Measurements from ENCODE around the gene CCDC92B. TPM values are rescaled to one million over a fixed set of nuclear protein-coding genes. Genes with fewer than 3 reads are reported as not detected.

CCDC92B gene
- total and polyA plus RNA-seq, 2 of the 4 experiments (the other 2 are of a cell fraction): not detected

DNA sequence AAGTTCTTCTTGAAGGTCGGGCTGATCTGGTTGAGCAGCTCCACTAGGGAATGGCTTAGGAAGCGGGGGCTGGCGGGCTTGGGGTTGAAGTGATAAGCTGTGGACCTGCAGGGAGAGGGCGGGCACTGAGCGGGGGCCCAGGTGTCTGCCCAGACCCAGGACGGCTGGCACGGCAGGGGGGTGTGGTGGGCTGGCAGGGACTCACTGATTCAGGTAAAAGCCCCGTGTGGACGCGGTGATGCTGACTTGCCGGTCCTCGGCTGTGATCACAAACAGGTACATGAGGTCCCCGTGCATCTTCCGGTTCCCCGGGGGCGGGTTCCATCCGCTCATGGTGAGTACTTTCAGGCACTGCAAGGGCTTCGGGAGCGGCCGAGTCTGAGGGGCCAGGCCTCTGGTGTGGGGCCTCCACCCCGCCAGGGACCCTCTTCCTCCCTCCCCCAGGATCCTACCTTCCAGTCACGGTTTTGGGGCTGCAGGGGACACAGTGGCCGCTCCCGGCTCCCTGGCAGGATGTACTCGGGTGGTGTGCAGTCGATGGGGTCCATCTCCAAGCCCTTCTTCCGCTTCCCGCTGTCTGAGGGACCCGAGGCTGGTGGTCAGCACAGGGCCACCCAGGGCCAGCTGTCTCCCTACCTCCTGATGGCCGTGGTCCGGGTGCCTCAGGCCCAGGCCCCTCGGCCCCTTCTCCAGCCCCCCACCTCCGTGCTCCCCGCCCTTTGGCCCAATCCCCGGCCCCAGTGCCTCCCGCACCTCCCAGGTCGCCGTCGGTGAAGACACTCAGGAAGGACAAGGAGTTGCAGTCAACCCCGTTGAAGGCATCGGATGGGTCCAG is 48.1 kb downstream of the CCDC92B start:
- no peak overlapping the region for H2BK5ac ChIP-seq (ENCODE audit: low read depth, low read length, poor library complexity, severe bottlenecking)
- ChIA-PET POLR2A (ENCODE audit: unreplicated experiment) (no interaction called here), CTCF (no interaction called here)
- H3K18ac ChIP-seq (ENCODE audit: low read depth, low read length): no peak overlapping the region
- H3K9ac ChIP-seq (ENCODE audit: low read depth, low read length): no peak overlapping the region
- H4K5ac ChIP-seq (ENCODE audit: low read depth, low read length): no peak overlapping the region
- H3K27me3 ChIP-seq (ENCODE audit: control insufficient read depth, insufficient read depth, low read length): no peaks in the 10 kb centered on the region
- H3K36me3 ChIP-seq (ENCODE audit: control insufficient read depth, insufficient read depth, low read length): peaks cover 54% of the 10 kb centered on the region
- H3K14ac ChIP-seq (replicated peaks; ENCODE audit: low read depth, low read length): no peak overlapping the region
- peaks cover 13% of the 10 kb centered on the region for H3K4me1 ChIP-seq (ENCODE audit: control insufficient read depth, insufficient read depth, low read length)
- no TSS peak for BruUV-seq (replicated peaks)
- H3K4me3 ChIP-seq (ENCODE audit: insufficient read depth, low read depth, low read length): no peak overlapping the region
- in situ Hi-C loops (cut with MboI; ENCODE audit: low sequenced_read_pairs) (no loop called here), dilution Hi-C loops (cut with HindIII; ENCODE audit: low sequenced_read_pairs, unreplicated experiment) (no loop called here), intact Hi-C loops (cut with micrococcal nuclease) (no loop called here)
- no peak overlapping the region for H4K8ac ChIP-seq (ENCODE audit: low read depth in 2 of 2, low read length in 2 of 2)
- no peak overlapping the region for H2AK9ac ChIP-seq (replicated peaks; ENCODE audit: low read depth, low read length, poor library complexity)
- no peak for DNase-seq
- H2BK20ac ChIP-seq (ENCODE audit: low read depth, low read length): no peak overlapping the region
- H2BK120ac ChIP-seq (ENCODE audit: low read depth, low read length): no peak overlapping the region
- no peak overlapping the region for H2AK5ac ChIP-seq (ENCODE audit: low read depth, low read length)
- H2BK15ac ChIP-seq (ENCODE audit: low read depth, low read length): no peak overlapping the region
- no peak overlapping the region for H3K23ac ChIP-seq (ENCODE audit: low read depth, low read length)
- no peaks in the 10 kb centered on the region for H3K9me3 ChIP-seq (ENCODE audit: control insufficient read depth, insufficient read depth, low read length)
- no peak overlapping the region for H3K4ac ChIP-seq (ENCODE audit: low read depth, low read length)
- TF ChIP-seq SMC3 (IDR thresholded peaks at IDR 0.05; ENCODE audit: low read depth, low read length) (no peak), FOS (IDR thresholded peaks at IDR 0.05; ENCODE audit: low read depth, low read length) (no peak), MAFK (IDR thresholded peaks at IDR 0.05; ENCODE audit: low read depth, low read length) (no peak), RAD21 (IDR thresholded peaks at IDR 0.05; ENCODE audit: low read length) (no peak), NFE2L2 (IDR thresholded peaks at IDR 0.05; ENCODE audit: low read depth, low read length) (no peak), RFX5 (IDR thresholded peaks at IDR 0.05; ENCODE audit: low read depth, low read length) (no peak), POLR2A (IDR thresholded peaks at IDR 0.05; ENCODE audit: low read depth, low read length) (no peak), CHD1 (IDR thresholded peaks at IDR 0.05; ENCODE audit: low read depth, low read length) (no peak), MXI1 (IDR thresholded peaks at IDR 0.05; ENCODE audit: borderline replicate concordance, low read depth, low read length) (no peak)
- TF ChIP-seq, protein P1, sequence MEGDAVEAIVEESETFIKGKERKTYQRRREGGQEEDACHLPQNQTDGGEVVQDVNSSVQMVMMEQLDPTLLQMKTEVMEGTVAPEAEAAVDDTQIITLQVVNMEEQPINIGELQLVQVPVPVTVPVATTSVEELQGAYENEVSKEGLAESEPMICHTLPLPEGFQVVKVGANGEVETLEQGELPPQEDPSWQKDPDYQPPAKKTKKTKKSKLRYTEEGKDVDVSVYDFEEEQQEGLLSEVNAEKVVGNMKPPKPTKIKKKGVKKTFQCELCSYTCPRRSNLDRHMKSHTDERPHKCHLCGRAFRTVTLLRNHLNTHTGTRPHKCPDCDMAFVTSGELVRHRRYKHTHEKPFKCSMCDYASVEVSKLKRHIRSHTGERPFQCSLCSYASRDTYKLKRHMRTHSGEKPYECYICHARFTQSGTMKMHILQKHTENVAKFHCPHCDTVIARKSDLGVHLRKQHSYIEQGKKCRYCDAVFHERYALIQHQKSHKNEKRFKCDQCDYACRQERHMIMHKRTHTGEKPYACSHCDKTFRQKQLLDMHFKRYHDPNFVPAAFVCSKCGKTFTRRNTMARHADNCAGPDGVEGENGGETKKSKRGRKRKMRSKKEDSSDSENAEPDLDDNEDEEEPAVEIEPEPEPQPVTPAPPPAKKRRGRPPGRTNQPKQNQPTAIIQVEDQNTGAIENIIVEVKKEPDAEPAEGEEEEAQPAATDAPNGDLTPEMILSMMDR (conservative IDR thresholded peaks at IDR 0.05; ENCODE audit: low read depth, low read length): no peak
- TF ChIP-seq, protein P2, sequence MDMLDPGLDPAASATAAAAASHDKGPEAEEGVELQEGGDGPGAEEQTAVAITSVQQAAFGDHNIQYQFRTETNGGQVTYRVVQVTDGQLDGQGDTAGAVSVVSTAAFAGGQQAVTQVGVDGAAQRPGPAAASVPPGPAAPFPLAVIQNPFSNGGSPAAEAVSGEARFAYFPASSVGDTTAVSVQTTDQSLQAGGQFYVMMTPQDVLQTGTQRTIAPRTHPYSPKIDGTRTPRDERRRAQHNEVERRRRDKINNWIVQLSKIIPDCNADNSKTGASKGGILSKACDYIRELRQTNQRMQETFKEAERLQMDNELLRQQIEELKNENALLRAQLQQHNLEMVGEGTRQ (IDR thresholded peaks at IDR 0.05; ENCODE audit: low read depth, low read length): no peak
- WGBS, 2 experiments (ENCODE audit: extremely low coverage in 2 of 2, insufficient read length in 1 of 2): 94% methylated on average over 16 of the region's 41 CpGs; no CpG with 5 or more reads in 1 of the 2 experiments
- H3K79me1 ChIP-seq (ENCODE audit: low read depth in 1 of 2, low read length in 2 of 2): peaks cover 8 to 35% of the 10 kb centered on the region in 2 experiments
- no peak overlapping the region for H3K27ac ChIP-seq (ENCODE audit: insufficient read depth, low read length)
- no peak overlapping the region for H3K4me2 ChIP-seq (ENCODE audit: low read depth, low read length)
- H3K9me1 ChIP-seq (ENCODE audit: insufficient read depth, low read length): peaks cover 4% of the 10 kb centered on the region; the same call in 1 of the 2 replicates
- ATAC-seq (ENCODE audit: low read depth): no peak
- H4K20me1 ChIP-seq (ENCODE audit: insufficient read depth, low read length): peaks cover 34% of the 10 kb centered on the region
- H4K91ac ChIP-seq (ENCODE audit: insufficient read depth, low read depth, low read length): no peak overlapping the region
- no peak overlapping the region for H2AFZ ChIP-seq (replicated peaks; ENCODE audit: low read length, poor library complexity)
- no peak overlapping the region for H3K56ac ChIP-seq (ENCODE audit: extremely low read depth, insufficient read depth, low read length)

Measured in IMR-90 (cell line).